GM10847 (cell line): Measurements from ENCODE around the gene COL6A3.

Experiments used
- POLR2A ChIP-seq: IDR thresholded peaks from 2 replicates; pipeline ENCODE4 v1.6.1; 2011; ENCODE audit not compliant: insufficient read length; ENCODE audit errors: extremely low read depth

The COL6A3 gene

DNA sequence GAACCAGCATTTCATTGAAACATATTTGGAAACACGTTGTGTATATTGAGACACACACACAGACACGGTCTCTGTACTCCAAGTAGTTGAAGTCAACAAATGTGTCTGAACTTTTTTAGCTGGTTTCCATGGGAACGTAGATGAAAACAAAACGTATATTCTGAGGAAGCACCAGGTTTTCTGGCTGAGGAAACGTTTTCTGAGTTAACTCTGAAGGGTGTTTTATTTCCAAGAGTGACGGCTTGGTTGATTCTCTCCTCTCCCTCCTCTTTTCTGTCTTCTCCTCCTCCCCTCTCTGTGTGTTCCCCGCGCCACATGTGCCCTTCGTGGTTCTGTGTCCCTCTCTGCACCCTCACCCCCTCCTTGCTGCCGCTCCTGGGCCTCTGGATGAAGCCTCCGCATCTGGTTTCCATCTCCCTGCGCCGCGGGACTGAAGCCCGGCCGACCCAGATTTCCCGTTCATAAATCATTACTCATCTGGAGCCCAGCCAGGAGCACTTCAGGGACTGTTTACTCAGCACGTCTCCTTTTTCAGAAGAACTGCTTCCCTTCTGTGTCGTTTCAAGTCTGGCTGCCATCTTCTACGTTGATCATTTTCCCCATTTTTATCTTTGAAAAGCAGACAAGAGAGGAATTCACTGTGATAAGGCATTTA lies 122.7 kb downstream of the COL6A3 start:
- TF ChIP-seq POLR2A: no peak

DNA sequence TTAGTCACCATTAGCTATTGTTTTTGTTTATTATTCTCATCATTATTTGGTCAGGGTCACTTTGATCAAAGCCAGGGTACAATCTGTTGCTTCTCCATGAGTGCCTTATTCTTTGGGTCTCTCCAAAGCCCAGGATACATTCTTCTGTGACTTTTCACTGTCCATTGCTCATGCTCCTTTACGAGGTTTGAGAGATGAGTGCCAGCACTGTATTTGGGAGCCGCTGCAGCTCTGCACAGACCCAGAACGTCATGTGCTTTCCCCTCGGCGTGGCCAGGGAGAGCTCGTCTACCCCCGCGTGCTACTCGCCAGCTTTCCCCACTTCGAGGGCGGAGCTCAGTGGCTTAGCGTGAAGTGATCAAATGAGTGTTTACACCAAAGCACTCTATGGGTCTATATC lies 123.7 kb downstream of the COL6A3 start:
- TF ChIP-seq POLR2A: no peak

DNA sequence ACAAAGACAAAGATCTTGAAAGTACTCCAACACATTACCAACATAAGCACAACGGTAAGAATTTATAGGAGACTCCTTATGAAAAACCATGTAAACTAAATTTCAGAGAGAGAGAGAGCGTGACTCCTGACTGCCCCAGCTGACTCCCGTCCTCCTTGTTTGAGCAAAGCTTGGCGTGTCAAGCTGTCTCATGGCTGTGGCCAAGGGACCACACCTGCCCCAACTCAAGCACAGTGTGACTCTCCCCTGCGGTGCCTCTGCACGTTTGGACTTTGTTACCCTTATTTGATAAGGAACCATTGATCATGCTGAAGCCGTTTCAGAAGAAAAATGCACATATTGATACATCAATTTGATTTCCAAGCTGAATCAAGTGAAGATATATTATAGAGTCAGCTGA lies 124.8 kb downstream of the COL6A3 start:
- TF ChIP-seq POLR2A: no peak

DNA sequence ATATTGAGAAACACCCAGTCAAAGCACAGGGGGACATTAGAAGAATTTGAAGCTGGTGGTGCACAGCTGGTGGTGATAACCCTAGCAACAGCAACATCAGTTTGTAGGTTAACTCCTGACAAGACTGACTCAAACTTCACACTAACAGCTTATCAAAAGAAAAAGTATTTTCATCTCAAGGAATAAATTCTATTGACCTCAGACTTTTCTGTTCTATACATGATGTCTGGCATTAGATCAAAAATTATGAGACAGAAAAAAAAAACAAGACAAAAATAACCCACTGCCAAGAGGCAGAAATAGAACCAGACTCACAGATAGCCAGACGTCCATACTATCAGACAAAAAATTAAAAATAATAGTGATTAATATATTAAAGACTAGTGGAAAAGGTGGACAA lies 126.1 kb downstream of the COL6A3 start:
- no peak for TF ChIP-seq POLR2A

DNA sequence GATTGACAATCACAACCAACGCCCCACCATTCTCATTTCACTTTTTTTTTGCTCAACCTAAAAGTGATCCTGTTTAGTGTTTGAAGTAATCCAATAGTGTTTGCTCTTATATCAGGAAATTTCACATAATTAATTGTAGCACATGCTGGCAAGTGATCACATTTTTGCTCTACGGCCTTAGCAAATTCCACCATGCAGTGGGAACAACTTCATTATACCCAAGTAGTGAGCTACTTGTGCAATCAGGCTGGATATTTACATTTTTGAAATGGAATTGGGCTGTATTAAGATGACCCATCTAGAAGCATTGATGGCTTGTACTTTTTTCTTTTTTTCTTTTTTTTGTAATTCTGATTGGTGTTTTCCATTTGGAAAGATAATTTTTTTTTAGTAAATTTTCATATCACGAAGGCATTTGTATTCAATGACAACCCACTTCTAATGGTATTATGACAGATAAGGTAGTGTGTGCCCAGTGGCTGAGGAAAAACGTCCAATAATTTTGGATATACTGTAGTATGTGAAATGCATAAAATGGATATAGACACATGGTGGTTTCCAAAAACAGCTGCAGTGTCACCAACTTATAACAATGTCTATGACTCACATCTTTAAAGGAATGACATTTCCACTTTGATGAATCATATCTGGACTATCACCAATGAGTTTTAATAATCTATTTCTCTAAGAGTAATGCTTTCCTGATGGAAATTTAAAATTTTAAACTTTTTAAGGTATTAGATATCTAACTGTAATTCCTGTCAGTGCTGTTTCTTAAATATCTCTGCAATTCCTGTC lies 130.6 kb downstream of the COL6A3 start:
- no peak for TF ChIP-seq POLR2A

DNA sequence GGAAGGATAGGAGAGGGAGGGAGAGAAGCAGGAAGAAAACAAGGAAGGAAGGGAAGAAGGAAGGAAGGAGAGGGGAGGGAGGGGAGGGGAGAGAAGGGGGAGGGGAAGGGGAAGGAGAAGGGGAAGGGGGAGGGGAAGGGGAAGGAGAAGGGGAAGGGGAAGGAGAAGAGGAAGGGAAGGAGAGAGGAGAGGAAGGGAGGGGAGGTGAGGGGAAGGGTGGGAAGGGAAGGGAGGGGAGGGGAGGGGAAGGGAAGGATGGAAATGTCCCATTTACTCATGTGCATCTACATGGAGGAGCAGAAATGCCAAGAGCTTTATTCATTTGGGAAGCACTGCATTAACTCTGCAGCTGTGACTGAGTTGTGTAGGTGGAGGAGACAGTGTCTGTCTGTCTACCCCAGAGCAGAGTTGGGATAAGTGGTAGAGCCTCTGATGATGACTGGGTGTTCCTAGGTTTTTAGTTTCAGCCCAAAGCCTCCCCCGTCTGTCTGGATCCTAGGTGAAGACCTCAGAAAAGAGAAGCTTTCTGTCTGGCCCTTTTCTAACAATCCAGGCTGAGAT lies 131.3 kb downstream of the COL6A3 start:
- TF ChIP-seq POLR2A: no peak

DNA sequence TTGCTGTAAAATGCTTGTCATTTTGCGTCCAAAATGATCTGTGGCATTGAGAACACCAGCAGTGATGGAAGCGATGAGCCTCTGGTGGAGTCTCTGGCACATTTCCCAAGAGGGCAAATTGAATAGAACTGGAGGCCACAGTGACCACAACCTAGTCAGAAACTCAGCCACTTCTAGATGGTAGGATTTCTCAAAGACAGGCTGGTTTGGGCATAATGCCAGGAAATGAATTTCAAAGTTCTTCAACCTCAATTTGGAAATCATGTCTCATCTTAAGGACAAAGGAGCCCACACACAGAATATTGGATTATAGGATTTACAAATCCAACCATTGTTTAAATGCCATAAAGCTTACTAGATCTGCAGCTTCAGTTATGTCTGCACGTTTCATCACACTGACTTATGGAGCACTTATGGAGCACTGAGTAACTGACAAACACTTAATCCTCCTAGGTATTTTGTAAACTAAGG lies 132.1 kb downstream of the COL6A3 start:
- no peak for TF ChIP-seq POLR2A

DNA sequence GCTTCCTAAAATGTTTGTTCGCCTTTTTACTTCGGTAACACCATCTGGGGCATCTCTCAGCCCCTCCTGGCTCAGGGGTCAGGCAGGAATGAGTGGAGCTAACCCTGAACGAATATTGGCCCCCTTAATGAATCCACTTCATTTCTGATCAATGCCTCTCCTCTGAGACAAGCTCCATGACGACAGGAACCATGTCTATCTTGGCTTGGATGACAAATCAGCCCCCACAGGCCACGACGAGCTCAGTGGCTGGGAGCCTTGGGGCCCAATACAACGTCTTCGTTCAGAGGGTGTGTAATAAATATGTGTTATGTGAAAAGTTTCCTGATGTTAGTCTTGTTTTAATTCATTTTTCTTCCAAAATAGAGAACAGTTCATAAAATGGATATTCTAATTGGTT lies 133.0 kb downstream of the COL6A3 start:
- no peak for TF ChIP-seq POLR2A

DNA sequence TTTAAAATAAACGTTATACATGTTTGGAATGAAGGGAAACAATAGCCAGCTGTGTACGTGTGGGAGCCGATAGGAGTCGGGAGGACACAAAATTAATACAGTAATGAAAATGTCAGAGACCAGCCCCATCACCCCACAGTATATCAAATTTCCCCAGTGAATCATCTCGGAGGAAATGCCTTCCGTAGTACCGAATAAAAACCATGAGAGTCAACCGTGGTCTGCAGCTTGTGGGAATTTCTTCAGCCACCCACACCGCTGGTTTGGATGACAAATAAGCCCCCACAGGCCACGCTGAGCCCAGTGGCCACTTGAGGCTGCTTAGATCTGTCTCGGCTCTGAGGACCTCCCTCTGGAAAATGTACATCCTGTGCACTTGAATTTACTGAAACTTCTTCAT lies 133.7 kb downstream of the COL6A3 start:
- TF ChIP-seq POLR2A: no peak

DNA sequence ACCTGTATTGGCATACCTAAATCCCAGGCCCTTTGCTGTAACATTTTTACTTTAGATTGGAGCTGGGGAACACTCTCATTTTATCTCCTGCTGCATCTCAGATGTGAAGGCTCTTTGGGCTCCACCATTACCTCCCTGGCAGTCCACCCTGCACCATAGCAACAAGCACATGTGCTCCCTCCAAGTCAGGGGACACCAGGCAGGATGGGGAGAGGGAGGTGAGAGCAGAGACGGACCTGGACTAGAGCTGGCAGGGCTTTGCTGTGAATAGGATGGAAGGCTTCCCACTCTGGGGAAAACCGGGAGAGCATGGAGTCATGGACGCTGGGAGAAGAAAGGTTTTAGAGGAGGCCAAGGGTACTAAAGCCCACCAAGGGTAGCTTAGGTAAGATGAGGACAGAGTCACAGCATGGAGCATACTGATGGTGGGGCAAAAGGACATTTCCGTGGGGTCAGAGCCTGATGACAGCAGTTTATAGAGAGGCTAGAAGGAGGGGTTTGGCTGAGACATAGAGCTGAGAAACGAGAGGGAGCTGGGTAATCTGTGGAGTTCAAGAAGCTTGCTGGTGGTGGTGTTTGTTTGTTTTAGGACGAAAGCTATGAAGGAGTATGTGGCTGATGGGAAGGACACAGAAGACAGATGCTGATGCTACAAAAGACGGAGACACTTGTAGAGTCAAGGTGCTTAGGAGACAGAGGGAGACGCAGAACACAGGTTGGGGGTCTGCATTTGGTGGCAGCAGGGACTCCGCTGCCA lies 134.8 kb downstream of the COL6A3 start:
- TF ChIP-seq POLR2A: no peak

DNA sequence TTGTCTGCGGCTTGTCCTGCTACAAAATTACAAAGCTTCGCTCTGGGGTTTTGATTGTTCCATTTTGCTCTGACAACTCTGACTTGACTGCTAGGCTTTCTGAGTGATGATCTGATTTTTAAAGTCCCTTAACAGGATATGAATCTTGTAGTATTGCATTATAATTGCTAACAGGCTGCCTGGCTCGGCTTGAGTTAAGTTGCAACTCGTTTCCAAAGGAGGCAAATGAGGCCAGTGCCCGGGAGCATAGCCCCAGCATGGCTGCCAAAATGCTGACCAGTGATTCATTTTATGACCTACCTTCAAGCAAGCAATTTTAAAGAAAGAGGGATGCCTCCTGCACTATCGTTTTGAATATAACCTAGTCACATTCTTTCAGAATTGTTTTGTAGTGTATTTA lies 135.4 kb downstream of the COL6A3 start:
- TF ChIP-seq POLR2A: no peak

DNA sequence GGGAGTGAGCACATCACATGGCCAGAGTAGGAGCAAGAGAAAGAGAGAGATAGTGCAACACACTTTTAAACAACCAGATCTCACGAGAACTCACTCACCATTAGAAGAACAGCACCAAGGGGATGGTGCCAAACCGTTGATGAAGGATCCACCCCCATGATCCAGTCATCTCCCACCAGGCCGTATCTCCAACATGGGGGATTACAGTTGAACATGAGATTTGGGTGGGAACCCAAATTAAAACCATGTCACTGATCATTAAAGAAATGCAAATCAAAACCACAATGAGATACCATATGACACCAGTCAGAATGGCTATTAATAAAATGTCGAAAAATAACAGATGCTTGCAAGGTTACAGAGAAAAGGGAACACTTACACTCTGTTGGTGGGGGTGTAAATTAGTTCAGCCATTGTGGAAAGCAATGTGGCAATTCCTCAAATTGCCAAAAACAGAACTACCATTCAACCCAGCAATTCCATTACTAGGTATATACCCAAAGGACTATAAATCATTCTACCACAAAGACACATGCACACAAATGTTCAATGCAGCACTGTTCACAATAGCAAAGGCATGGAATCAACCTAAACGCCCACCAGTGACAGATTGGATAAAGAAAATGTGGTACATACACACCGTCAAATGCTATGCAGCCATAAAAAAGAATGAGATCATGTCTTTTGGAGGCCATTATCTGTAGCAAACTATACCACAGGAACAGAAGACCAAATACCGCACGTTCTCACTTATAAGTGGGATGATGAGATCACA lies 137.1 kb downstream of the COL6A3 start:
- TF ChIP-seq POLR2A: no peak
